ENCODE data around the gene SRC.

DNA sequence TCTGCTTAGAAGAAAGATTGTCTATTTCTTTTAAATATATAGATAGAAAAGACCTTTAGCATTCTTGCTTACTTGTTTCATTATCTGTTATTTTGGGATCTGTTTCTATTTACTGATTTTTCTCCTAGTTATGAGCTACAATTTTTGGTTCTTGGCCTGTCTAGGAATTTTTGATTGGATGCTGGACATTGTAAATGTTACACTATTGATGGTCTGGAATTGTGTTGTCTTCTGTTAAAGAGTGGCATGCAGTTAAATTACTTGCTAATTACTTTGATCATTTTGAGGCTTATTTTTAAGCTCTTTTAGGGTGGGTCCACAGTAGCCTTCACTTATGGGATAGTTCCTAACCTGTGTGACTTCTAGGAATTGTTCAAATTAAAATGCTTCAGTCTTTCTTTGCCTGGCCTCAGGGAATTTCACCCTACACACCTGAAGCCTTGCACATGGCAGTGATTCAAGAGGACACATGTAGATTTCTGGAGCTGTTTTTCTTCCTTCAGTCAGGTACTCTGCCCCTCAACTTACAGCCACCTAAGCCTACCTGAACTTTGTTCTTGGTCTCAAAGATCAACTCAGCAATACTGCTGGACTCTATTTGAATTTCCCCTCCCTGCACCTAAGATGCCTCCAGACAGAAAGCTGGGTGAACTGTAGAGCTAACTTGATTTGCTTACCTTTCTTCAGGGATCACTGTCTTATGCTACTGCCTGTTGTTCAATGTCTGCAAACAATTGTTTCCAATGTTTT, 108.9 kb downstream of the SRC start:
- no peak for TF ChIP-seq POLR2A (IDR thresholded peaks at IDR 0.05)
- TF ChIP-seq, protein P1, sequence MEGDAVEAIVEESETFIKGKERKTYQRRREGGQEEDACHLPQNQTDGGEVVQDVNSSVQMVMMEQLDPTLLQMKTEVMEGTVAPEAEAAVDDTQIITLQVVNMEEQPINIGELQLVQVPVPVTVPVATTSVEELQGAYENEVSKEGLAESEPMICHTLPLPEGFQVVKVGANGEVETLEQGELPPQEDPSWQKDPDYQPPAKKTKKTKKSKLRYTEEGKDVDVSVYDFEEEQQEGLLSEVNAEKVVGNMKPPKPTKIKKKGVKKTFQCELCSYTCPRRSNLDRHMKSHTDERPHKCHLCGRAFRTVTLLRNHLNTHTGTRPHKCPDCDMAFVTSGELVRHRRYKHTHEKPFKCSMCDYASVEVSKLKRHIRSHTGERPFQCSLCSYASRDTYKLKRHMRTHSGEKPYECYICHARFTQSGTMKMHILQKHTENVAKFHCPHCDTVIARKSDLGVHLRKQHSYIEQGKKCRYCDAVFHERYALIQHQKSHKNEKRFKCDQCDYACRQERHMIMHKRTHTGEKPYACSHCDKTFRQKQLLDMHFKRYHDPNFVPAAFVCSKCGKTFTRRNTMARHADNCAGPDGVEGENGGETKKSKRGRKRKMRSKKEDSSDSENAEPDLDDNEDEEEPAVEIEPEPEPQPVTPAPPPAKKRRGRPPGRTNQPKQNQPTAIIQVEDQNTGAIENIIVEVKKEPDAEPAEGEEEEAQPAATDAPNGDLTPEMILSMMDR (IDR thresholded peaks at IDR 0.05), result no peak

All from tibial nerve (tissue), 3 donors.